Measurements from ENCODE around the gene UGT1A3.
"Not testable (repeated sequence)": the region's sequence is repeated elsewhere in the genome, so short reads cannot be mapped to it uniquely, and the experiment has no call there.

UGT1A3 gene

GRCh38 chr2:233718552-233718951, 10.3 kb upstream of the UGT1A3 start, which contains the start of gene UGT1A4:
UGT1A4 (plus strand) TSS chr2:233718736; CDS start chr2:233718821, 85 bp downstream.
- in situ Hi-C loops (cut with HindIII; ENCODE audit: low pct_ligation_motif_present, low sequenced_read_pairs): no loop called here
- no peak for TF ChIP-seq CTCF (IDR thresholded peaks at IDR 0.05; ENCODE audit: low read depth, low read length, missing control alignments)

GRCh38 chr2:233736868-233737653, 8.2 kb downstream of the UGT1A3 start:
- H3K27me3 ChIP-seq (replicated peaks); H3K36me3 ChIP-seq (replicated peaks); H3K27ac ChIP-seq; in situ Hi-C loops (cut with HindIII; ENCODE audit: low pct_ligation_motif_present, low sequenced_read_pairs); H3K4me3 ChIP-seq (ENCODE audit: low read depth, low read length); DNase-seq: not testable (repeated sequence)

More at GRCh38 chr2:233718552-233718951, 10.3 kb upstream of the UGT1A3 start, which contains the start of gene UGT1A4:
- no peaks in the 10 kb centered on the region for H3K36me3 ChIP-seq (replicated peaks)
- no peak for DNase-seq
- H3K27me3 ChIP-seq (replicated peaks): no peaks in the 10 kb centered on the region
- no peak within 1 kb of the TSS for H3K4me3 ChIP-seq (ENCODE audit: low read depth, low read length)
- H3K27ac ChIP-seq: no peak within 1 kb of the TSS

- no peak overlapping the region for H3K27ac ChIP-seq
- DNase-seq: no peak
- H3K27me3 ChIP-seq (replicated peaks): no peaks in the 10 kb centered on the region
- no peak overlapping the region for H3K4me3 ChIP-seq (ENCODE audit: low read depth, low read length)
- TF ChIP-seq CTCF (IDR thresholded peaks at IDR 0.05; ENCODE audit: low read depth, low read length, missing control alignments): no peak
- H3K36me3 ChIP-seq (replicated peaks): no peaks in the 10 kb centered on the region
- in situ Hi-C loops (cut with HindIII; ENCODE audit: low pct_ligation_motif_present, low sequenced_read_pairs): no loop called here
These were observed 12.0 kb downstream of the UGT1A3 start for GRCh38 chr2:233740870-233741269.

GRCh38 chr2:233743464-233744259, 14.8 kb downstream of the UGT1A3 start:
- Histone ChIP-seq H3K27me3 (replicated peaks) (no peaks in the 10 kb centered on the region), H3K27ac (no peak overlapping the region), H3K36me3 (replicated peaks) (no peaks in the 10 kb centered on the region), H3K4me3 (ENCODE audit: low read depth, low read length) (no peak overlapping the region)
- in situ Hi-C loops (cut with HindIII; ENCODE audit: low pct_ligation_motif_present, low sequenced_read_pairs): no loop called here
- no peak for DNase-seq
- no peak for TF ChIP-seq CTCF (IDR thresholded peaks at IDR 0.05; ENCODE audit: low read depth, low read length, missing control alignments)

GRCh38 chr2:233745073-233745755, 16.4 kb downstream of the UGT1A3 start:
- Histone ChIP-seq H3K27me3 (replicated peaks) (no peaks in the 10 kb centered on the region), H3K36me3 (replicated peaks) (no peaks in the 10 kb centered on the region), H3K27ac (no peak overlapping the region), H3K4me3 (ENCODE audit: low read depth, low read length) (no peak overlapping the region)
- DNase-seq: no peak
- TF ChIP-seq CTCF (IDR thresholded peaks at IDR 0.05; ENCODE audit: low read depth, low read length, missing control alignments): no peak
- in situ Hi-C loops (cut with HindIII; ENCODE audit: low pct_ligation_motif_present, low sequenced_read_pairs): no loop called here

- H3K27me3 ChIP-seq (replicated peaks); in situ Hi-C loops (cut with HindIII; ENCODE audit: low pct_ligation_motif_present, low sequenced_read_pairs); H3K4me3 ChIP-seq (ENCODE audit: low read depth, low read length); H3K27ac ChIP-seq; H3K36me3 ChIP-seq (replicated peaks); DNase-seq: not testable (repeated sequence)
These were observed 17.0 kb downstream of the UGT1A3 start for GRCh38 chr2:233745838-233746237.

Data from brain microvascular endothelial cell (primary cell).